ENCODE data around the gene EXTL2.
"Not testable (repeated sequence)": the region's sequence is repeated elsewhere in the genome, so short reads cannot be mapped to it uniquely, and the experiment has no call there.

The EXTL2 gene

GRCh38 chr1:100896481-100896982, 1.9 kb upstream of the EXTL2 start:
- DNase-seq, result peak; percentile 77

- DNase-seq, result peak; percentile 99
These were observed 1.2 kb upstream of the EXTL2 start, which contains the start of gene SLC30A7 for GRCh38 chr1:100895540-100896480. TSS of gene SLC30A7 (plus strand) at chr1:100896090. CDS start at chr1:100896263, 173 bp downstream.

GRCh38 chr1:100893718-100894117, 924 bp downstream of the EXTL2 start:
- DNase-seq, result no peak

- DNase-seq, result no peak
These were observed 2.1 kb downstream of the EXTL2 start for GRCh38 chr1:100892554-100892953.

GRCh38 chr1:100891380-100891779, 3.3 kb downstream of the EXTL2 start:
- DNase-seq, result no peak

- not testable (repeated sequence) for DNase-seq
These were observed 4.7 kb downstream of the EXTL2 start for GRCh38 chr1:100889869-100890482.

GRCh38 chr1:100889007-100889406, 5.6 kb downstream of the EXTL2 start:
- not testable (repeated sequence) for DNase-seq

- DNase-seq, result no peak
These were observed 10.7 kb downstream of the EXTL2 start for GRCh38 chr1:100883963-100884362.

- no peak for DNase-seq
These were observed 11.9 kb downstream of the EXTL2 start for GRCh38 chr1:100882698-100883097.

GRCh38 chr1:100881687-100882086, 13.0 kb downstream of the EXTL2 start:
- DNase-seq, result no peak

GRCh38 chr1:100879422-100879821, 15.2 kb downstream of the EXTL2 start:
- DNase-seq, result no peak

- DNase-seq, result no peak
These were observed 18.4 kb downstream of the EXTL2 start for GRCh38 chr1:100876291-100876690.

GRCh38 chr1:100875228-100875627, 19.4 kb downstream of the EXTL2 start:
- no peak for DNase-seq

- DNase-seq, result no peak
These were observed 20.2 kb downstream of the EXTL2 start for GRCh38 chr1:100874433-100874832.

- DNase-seq, result no peak
These were observed 24.6 kb downstream of the EXTL2 start for GRCh38 chr1:100869996-100870395.

GRCh38 chr1:100868364-100868995, 26.2 kb downstream of the EXTL2 start:
- DNase-seq, result no peak

GRCh38 chr1:100866901-100867206, 27.8 kb downstream of the EXTL2 start:
- no peak for DNase-seq

GRCh38 chr1:100866041-100866900, 28.4 kb downstream of the EXTL2 start:
- DNase-seq, result no peak

GRCh38 chr1:100862591-100862990, 32.1 kb downstream of the EXTL2 start:
- DNase-seq, result no peak

GRCh38 chr1:100861379-100861778, 33.3 kb downstream of the EXTL2 start:
- DNase-seq, result no peak

- no peak for DNase-seq
These were observed 34.1 kb downstream of the EXTL2 start for GRCh38 chr1:100860397-100860991.

GRCh38 chr1:100855116-100855515, 39.5 kb downstream of the EXTL2 start:
- DNase-seq, result not testable (repeated sequence)
